Smooth muscle cell of the brain vasculature (primary cell): ENCODE data around the gene GKN2.
"Not testable (repeated sequence)": the region's sequence is repeated elsewhere in the genome, so short reads cannot be mapped to it uniquely, and the experiment has no call there.

Source experiments
- DNase-seq: peaks from one replicate; pipeline ENCODE4 v3.0.0-alpha.2; 2012; ENCODE audit warnings: low read depth, low spot score

Gene GKN2

GRCh38 chr2:68961380-68961779, 8.7 kb upstream of the GKN2 start:
- no peak for DNase-seq

GRCh38 chr2:68959001-68959400, 6.3 kb upstream of the GKN2 start:
- DNase-seq, result no peak

- not testable (repeated sequence) for DNase-seq
Measured at GRCh38 chr2:68955432-68955831, 2.7 kb upstream of the GKN2 start.

- no peak for DNase-seq
Measured at GRCh38 chr2:68951899-68952298, 794 bp downstream of the GKN2 start.

- no peak for DNase-seq
Measured at GRCh38 chr2:68948710-68949109, 4.0 kb downstream of the GKN2 start.

- DNase-seq, result no peak
Measured at GRCh38 chr2:68946117-68946516, 6.6 kb downstream of the GKN2 start.

GRCh38 chr2:68943581-68944568, 8.8 kb downstream of the GKN2 start:
- peak; percentile 39 for DNase-seq

- no peak for DNase-seq
Measured at GRCh38 chr2:68942827-68943226, 9.9 kb downstream of the GKN2 start.

GRCh38 chr2:68940369-68940768, 12.3 kb downstream of the GKN2 start:
- no peak for DNase-seq

- no peak for DNase-seq
Measured at GRCh38 chr2:68939962-68940361, 12.7 kb downstream of the GKN2 start.

GRCh38 chr2:68938938-68939337, 13.8 kb downstream of the GKN2 start:
- no peak for DNase-seq

GRCh38 chr2:68937346-68938055, 15.2 kb downstream of the GKN2 start:
- no peak for DNase-seq

- DNase-seq, result no peak
Measured at GRCh38 chr2:68936889-68937288, 15.8 kb downstream of the GKN2 start.

GRCh38 chr2:68936427-68936826, 16.3 kb downstream of the GKN2 start:
- DNase-seq, result no peak

- DNase-seq, result no peak
Measured at GRCh38 chr2:68935471-68935870, 17.2 kb downstream of the GKN2 start.

- DNase-seq, result no peak
Measured at GRCh38 chr2:68934021-68934420, 18.7 kb downstream of the GKN2 start.

GRCh38 chr2:68932402-68932801, 20.3 kb downstream of the GKN2 start:
- DNase-seq, result no peak

- no peak for DNase-seq
Measured at GRCh38 chr2:68931799-68932198, 20.9 kb downstream of the GKN2 start.

GRCh38 chr2:68931149-68931711, 21.5 kb downstream of the GKN2 start:
- no peak for DNase-seq

- no peak for DNase-seq
Measured at GRCh38 chr2:68926796-68927195, 25.9 kb downstream of the GKN2 start.

GRCh38 chr2:68925295-68925896, 27.3 kb downstream of the GKN2 start:
- no peak for DNase-seq

- DNase-seq, result no peak
Measured at GRCh38 chr2:68921646-68922045, 31.0 kb downstream of the GKN2 start.
